ENCODE data around the gene CDC42SE1.

Gene CDC42SE1

DNA sequence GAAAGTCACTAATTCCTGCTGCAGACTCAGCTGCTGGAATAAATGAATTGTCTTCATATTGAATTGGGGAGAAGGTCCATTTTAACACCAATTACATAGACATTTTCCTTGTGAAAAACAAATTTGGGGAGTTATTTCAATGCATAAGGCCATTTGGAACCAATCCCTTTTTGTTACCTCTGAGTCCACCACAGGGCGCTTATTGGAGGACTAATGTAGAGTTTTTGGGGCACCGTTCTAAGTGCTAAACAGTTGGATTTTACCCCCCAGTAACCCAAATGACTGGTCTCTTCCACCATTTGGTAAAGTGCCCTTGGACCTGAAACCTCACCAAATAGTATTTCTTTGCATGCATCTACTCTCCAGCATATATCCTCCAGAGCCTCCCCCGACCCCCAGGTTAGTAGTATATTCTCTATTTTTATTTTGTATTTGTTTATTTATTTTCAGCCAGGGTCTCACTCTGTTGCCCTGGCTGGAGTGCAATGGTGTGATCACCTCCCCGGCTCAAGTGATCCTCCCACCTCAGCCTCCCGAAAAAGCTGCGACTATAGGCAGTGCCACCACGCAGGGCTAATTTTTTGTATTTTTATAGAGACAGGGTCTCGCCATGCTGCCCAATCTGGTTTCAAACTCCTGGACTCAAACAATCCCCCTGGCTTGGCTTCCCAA, 49.6 kb downstream of the CDC42SE1 start:
- peak overlapping the region; percentile 82 for H3K9ac ChIP-seq (ENCODE audit: insufficient read length)
- peak overlapping the region; percentile 94 for H3K4me3 ChIP-seq
- DNase-seq (ENCODE audit: low read depth, low spot score), result no peak
- H3K36me3 ChIP-seq (ENCODE audit: insufficient read depth, low read length), result 0 out of 2 replicates have a peak, but pooled peaks cover 4% of the 10 kb centered on the region
- no peaks in the 10 kb centered on the region for H3K9me3 ChIP-seq (ENCODE audit: low read depth, low read length)
- TF ChIP-seq FOXP2 (optimal IDR thresholded peaks at IDR 0.05; ENCODE audit: control extremely low read depth, extremely low read length, insufficient read depth) (no peak), POLR2AphosphoS5 (IDR thresholded peaks at IDR 0.05; ENCODE audit: borderline replicate concordance, low read depth, low read length) (no peak), EZH2 (IDR thresholded peaks at IDR 0.05) (no peak)
- no peak overlapping the region for H3K27ac ChIP-seq

DNA sequence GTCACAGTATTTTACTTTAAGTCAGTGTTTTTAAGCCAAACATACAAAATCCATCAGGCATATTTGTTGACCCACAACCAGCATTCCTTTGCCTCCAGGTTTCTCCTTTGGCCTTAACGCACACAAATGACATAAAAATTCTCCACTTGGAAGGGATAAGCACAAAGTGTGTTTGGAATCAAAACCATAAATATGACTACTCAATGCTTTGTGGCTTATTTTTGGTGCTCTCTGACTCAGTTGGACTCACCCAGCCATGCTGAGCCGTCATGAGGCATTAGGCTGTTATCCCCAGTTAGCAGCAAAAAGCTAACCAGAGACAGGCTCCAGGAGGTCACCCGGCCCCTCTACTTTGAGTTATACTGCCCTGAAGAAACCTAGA, 50.2 kb downstream of the CDC42SE1 start:
- Histone ChIP-seq H3K27ac (no peak overlapping the region; the same call in 1 of the 2 replicates), H3K4me3 (peak overlapping the region; percentile 94), H3K36me3 (ENCODE audit: insufficient read depth, low read length) (0 out of 2 replicates have a peak, but pooled peaks cover 4% of the 10 kb centered on the region), H3K9ac (ENCODE audit: insufficient read length) (peak overlapping the region; percentile 82), H3K9me3 (ENCODE audit: low read depth, low read length) (no peaks in the 10 kb centered on the region)
- DNase-seq (ENCODE audit: low read depth, low spot score), result no peak
- TF ChIP-seq FOXP2 (optimal IDR thresholded peaks at IDR 0.05; ENCODE audit: control extremely low read depth, extremely low read length, insufficient read depth) (no peak), EZH2 (IDR thresholded peaks at IDR 0.05) (no peak), POLR2AphosphoS5 (IDR thresholded peaks at IDR 0.05; ENCODE audit: borderline replicate concordance, low read depth, low read length) (no peak)

DNA sequence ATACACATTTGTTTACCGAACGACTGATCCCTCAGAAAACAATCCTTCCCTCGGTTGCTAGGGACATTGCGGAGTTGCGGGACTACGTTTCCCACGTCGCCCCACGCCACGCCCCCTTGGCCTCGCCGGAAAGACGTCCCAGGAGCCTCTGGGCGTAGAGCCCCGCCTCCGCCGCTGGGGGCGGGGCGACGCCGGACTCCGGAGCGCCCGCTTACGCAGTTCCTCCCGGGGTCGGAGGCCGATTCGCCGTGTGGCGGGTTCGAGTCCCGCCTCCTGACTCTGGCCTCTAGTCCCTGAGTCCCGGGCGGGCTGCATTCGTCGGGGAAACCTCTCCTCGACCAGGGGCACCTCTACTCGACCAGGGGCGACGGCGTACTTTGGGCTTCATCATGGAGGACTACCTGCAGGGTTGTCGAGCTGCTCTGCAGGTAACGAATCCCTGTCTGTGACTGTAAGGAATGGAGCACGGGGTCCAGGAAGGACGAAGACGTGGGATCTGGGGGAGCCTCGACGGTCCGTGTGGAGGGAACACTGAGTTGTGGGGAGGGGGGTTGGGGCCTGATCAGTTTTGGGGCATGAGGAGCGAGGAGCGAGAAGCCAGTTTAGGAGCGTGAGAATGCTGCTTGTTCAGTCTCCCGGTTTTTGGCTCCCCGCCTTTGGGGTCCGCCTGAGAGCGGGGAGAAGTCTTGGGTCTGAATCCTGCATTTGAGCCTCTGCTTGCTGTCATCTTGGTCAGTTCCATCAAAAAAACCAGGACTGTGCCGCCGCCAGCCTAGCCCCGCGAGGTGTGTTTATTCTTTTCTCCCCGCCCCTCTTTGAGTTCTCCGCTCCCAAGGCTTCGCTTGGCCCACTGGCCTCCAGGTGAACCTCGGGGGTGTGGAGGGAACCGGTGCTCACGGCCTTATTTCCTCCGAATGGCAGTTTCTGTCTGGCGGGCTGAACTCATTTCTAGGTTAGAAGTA, 50.9 kb downstream of the CDC42SE1 start, which contains the start of gene PRUNE1:
TSS of gene PRUNE1 (plus strand) at position 206 of the 962 bp plus-strand sequence. CDS start at position 390, 184 bp downstream.
- Histone ChIP-seq H3K27ac (peak within 1 kb of the TSS; percentile 60), H3K9me3 (ENCODE audit: low read depth, low read length) (no peaks in the 10 kb centered on the region), H3K9ac (ENCODE audit: insufficient read length) (peak within 1 kb of the TSS; percentile 82), H3K36me3 (ENCODE audit: insufficient read depth, low read length) (0 out of 2 replicates have a peak, but pooled peaks cover 4% of the 10 kb centered on the region), H3K4me3 (peak within 1 kb of the TSS; percentile 94)
- peak; percentile 66 for DNase-seq (ENCODE audit: low read depth, low spot score)
- TF ChIP-seq FOXP2 (optimal IDR thresholded peaks at IDR 0.05; ENCODE audit: control extremely low read depth, extremely low read length, insufficient read depth) (peak; percentile 95), POLR2AphosphoS5 (IDR thresholded peaks at IDR 0.05; ENCODE audit: borderline replicate concordance, low read depth, low read length) (peak; percentile 69), EZH2 (IDR thresholded peaks at IDR 0.05) (no peak)

- Histone ChIP-seq H3K4me3 (peak overlapping the region; percentile 94), H3K27ac (peak overlapping the region; percentile 60), H3K9ac (ENCODE audit: insufficient read length) (peak overlapping the region; percentile 2), H3K36me3 (ENCODE audit: insufficient read depth, low read length) (0 out of 2 replicates have a peak, but pooled peaks cover 4% of the 10 kb centered on the region), H3K9me3 (ENCODE audit: low read depth, low read length) (no peaks in the 10 kb centered on the region)
- no peak for DNase-seq (ENCODE audit: low read depth, low spot score)
- TF ChIP-seq POLR2AphosphoS5 (IDR thresholded peaks at IDR 0.05; ENCODE audit: borderline replicate concordance, low read depth, low read length) (no peak), EZH2 (IDR thresholded peaks at IDR 0.05) (no peak), FOXP2 (optimal IDR thresholded peaks at IDR 0.05; ENCODE audit: control extremely low read depth, extremely low read length, insufficient read depth) (no peak)
Observed at GRCh38 chr1:151007853-151008243, 51.6 kb downstream of the CDC42SE1 start.

DNA sequence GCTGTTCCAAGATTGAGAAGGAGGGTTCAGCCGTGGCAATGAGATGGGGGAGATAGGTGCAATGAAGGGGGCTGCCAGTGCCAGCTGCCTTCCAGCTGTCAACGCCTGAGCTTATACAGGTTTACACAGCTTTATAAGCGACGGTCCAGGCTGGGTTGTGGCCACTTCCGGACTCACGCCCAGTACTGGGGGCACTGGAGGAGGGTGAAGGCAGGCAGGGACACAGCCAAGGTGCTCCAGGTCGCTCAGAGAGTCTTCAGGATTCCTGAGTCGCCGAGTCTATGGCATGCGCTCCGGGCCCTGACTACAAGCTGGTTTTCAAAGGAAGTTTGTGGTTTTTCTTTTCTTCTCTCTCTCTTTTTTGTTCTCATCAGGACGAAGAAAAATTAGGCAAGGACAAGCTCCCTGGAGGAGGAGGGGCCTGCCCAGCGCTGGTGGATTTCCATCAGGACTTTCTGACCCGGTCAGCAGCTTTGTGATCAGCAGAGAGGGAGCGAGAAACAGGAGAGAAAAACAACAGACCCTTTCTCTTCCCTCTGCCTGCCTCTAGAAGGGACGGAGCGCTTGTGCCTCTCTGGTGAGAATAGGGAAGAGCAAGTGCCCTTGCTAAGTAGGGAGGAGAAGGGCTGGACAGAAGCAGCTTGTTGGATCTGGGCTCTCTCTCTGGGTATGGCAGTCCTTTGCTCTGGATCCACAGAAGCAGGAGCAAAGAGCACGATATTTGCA, 52.9 kb downstream of the CDC42SE1 start, which contains the start of gene MINDY1:
TSS of gene MINDY1 (minus strand) at position 576 of the 726 bp plus-strand sequence. CDS start 4,285 bp downstream, outside the sequence.
- Histone ChIP-seq H3K4me3 (peak within 1 kb of the TSS; percentile 94), H3K27ac (peak within 1 kb of the TSS; percentile 84), H3K9ac (ENCODE audit: insufficient read length) (peak within 1 kb of the TSS; percentile 85), H3K9me3 (ENCODE audit: low read depth, low read length) (no peaks in the 10 kb centered on the region), H3K36me3 (ENCODE audit: insufficient read depth, low read length) (0 out of 2 replicates have a peak, but pooled peaks cover 4% of the 10 kb centered on the region)
- no peak for DNase-seq (ENCODE audit: low read depth, low spot score)
- TF ChIP-seq FOXP2 (optimal IDR thresholded peaks at IDR 0.05; ENCODE audit: control extremely low read depth, extremely low read length, insufficient read depth) (no peak), POLR2AphosphoS5 (IDR thresholded peaks at IDR 0.05; ENCODE audit: borderline replicate concordance, low read depth, low read length) (peak; percentile 52; the same call in 1 of the 2 replicates)

DNA sequence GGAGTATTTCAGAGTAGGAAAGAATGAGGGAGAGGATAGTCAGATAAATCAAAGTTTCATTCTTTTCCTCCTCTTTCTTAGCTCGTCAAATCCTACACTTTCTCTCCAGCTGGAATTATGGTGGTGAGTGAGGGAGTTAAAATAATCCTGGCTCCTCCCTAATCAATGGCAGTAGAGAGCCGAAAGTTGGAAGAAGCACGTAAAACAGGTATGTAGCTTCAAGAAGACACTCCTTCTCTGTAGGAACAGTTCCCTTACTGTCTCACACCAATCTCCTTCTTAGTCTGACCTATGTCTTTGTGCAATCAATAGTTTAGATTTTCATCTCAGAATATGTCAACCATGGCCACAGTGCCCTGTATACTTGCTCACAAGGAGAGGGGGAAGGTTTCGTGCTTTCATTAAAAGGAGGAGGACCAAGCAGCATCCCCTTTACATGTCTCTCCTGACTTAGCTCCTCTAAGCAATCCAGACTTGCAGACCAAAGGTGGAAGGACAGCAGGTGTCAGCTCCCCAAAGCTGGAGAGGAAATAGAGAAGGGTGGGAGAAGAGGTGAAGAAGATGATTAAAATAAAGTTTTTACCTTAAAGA, 53.6 kb downstream of the CDC42SE1 start:
- H3K27ac ChIP-seq, result peak overlapping the region; percentile 84; the same call in 1 of the 2 replicates
- no peaks in the 10 kb centered on the region for H3K9me3 ChIP-seq (ENCODE audit: low read depth, low read length)
- H3K4me3 ChIP-seq, result peak overlapping the region; percentile 85
- TF ChIP-seq EZH2 (IDR thresholded peaks at IDR 0.05) (no peak), POLR2AphosphoS5 (IDR thresholded peaks at IDR 0.05; ENCODE audit: borderline replicate concordance, low read depth, low read length) (no peak), FOXP2 (optimal IDR thresholded peaks at IDR 0.05; ENCODE audit: control extremely low read depth, extremely low read length, insufficient read depth) (no peak)
- no peak for DNase-seq (ENCODE audit: low read depth, low spot score)
- no peaks in the 10 kb centered on the region for H3K36me3 ChIP-seq (ENCODE audit: insufficient read depth, low read length)
- peak overlapping the region; percentile 85 for H3K9ac ChIP-seq (ENCODE audit: insufficient read length)

- DNase-seq (ENCODE audit: low read depth, low spot score), result no peak
- TF ChIP-seq POLR2AphosphoS5 (IDR thresholded peaks at IDR 0.05; ENCODE audit: borderline replicate concordance, low read depth, low read length) (no peak), EZH2 (IDR thresholded peaks at IDR 0.05) (no peak), FOXP2 (optimal IDR thresholded peaks at IDR 0.05; ENCODE audit: control extremely low read depth, extremely low read length, insufficient read depth) (no peak)
- Histone ChIP-seq H3K9me3 (ENCODE audit: low read depth, low read length) (no peaks in the 10 kb centered on the region), H3K4me3 (no peak overlapping the region), H3K9ac (ENCODE audit: insufficient read length) (peak overlapping the region; percentile 53), H3K36me3 (ENCODE audit: insufficient read depth, low read length) (no peaks in the 10 kb centered on the region), H3K27ac (0 out of 2 replicates have a peak overlapping the region, but pooled peaks have one; percentile 9)
Observed at GRCh38 chr1:151003180-151003579, 56.2 kb downstream of the CDC42SE1 start.
